Measurements from ENCODE around the gene PELI2. TPM values are rescaled to one million over a fixed set of nuclear protein-coding genes. Genes with fewer than 3 reads are reported as not detected.

PELI2 gene
- total RNA-seq, 1 experiment from 2014 or later = 0.19 TPM

- ChIA-PET CTCF (interaction anchor here (0.6 kb wide), 1 partner anchor 369 kb away, joined by 3 read pairs; no protein-coding TSS in a partner anchor), POLR2A (no interaction called here)
- no TSS peak for BruUV-seq (replicated peaks)
- Mint-ChIP-seq H3K9me3 (ENCODE audit: unreplicated experiment) (no peaks in the 10 kb centered on the region), H3K36me3 (ENCODE audit: insufficient read depth, unreplicated experiment) (no peaks in the 10 kb centered on the region), H3K27ac (ENCODE audit: low read depth, unreplicated experiment) (no peak overlapping the region), H3K4me3 (ENCODE audit: unreplicated experiment) (no peak overlapping the region), H3K27me3 (ENCODE audit: insufficient read depth, unreplicated experiment) (no peaks in the 10 kb centered on the region), H3K4me1 (ENCODE audit: insufficient read depth, unreplicated experiment) (no peaks in the 10 kb centered on the region)
- no peak for DNase-seq (ENCODE audit: unreplicated experiment)
- intact Hi-C loops (cut with micrococcal nuclease) = no loop called here
- TF ChIP-seq CTCF (IDR thresholded peaks at IDR 0.05; ENCODE audit: unreplicated experiment) = no peak
Measured at GRCh38 chr14:56180754-56181542, 62.7 kb downstream of the PELI2 start.

GRCh38 chr14:56181681-56182085 lies 63.5 kb downstream of the PELI2 start:
- Mint-ChIP-seq H3K27ac (ENCODE audit: low read depth, unreplicated experiment) (no peak overlapping the region), H3K36me3 (ENCODE audit: insufficient read depth, unreplicated experiment) (no peaks in the 10 kb centered on the region), H3K4me3 (ENCODE audit: unreplicated experiment) (no peak overlapping the region), H3K27me3 (ENCODE audit: insufficient read depth, unreplicated experiment) (no peaks in the 10 kb centered on the region), H3K4me1 (ENCODE audit: insufficient read depth, unreplicated experiment) (no peaks in the 10 kb centered on the region), H3K9me3 (ENCODE audit: unreplicated experiment) (no peaks in the 10 kb centered on the region)
- intact Hi-C loops (cut with micrococcal nuclease) = no loop called here
- ChIA-PET POLR2A (interaction anchor here (0.6 to 0.9 kb wide), 2 partner anchors 42 to 223 kb away, joined by 3 to 4 read pairs; no protein-coding TSS in a partner anchor), CTCF (interaction anchor here (0.7 kb wide), 1 partner anchor 253 kb away, joined by 3 read pairs; no protein-coding TSS in a partner anchor)
- no peak for TF ChIP-seq CTCF (IDR thresholded peaks at IDR 0.05; ENCODE audit: unreplicated experiment)
- no TSS peak for BruUV-seq (replicated peaks)
- DNase-seq (ENCODE audit: unreplicated experiment) = peak; percentile 51

GRCh38 chr14:56182410-56182809 lies 64.2 kb downstream of the PELI2 start:
- no peak overlapping the region for H3K4me3 Mint-ChIP-seq (ENCODE audit: unreplicated experiment)

More at GRCh38 chr14:56182410-56182809, 64.2 kb downstream of the PELI2 start:
- no TSS peak for BruUV-seq (replicated peaks)
- intact Hi-C loops (cut with micrococcal nuclease) = no loop called here
- Mint-ChIP-seq H3K36me3 (ENCODE audit: insufficient read depth, unreplicated experiment) (no peaks in the 10 kb centered on the region), H3K27ac (ENCODE audit: low read depth, unreplicated experiment) (no peak overlapping the region), H3K9me3 (ENCODE audit: unreplicated experiment) (no peaks in the 10 kb centered on the region), H3K4me1 (ENCODE audit: insufficient read depth, unreplicated experiment) (no peaks in the 10 kb centered on the region), H3K27me3 (ENCODE audit: insufficient read depth, unreplicated experiment) (no peaks in the 10 kb centered on the region)
- TF ChIP-seq CTCF (IDR thresholded peaks at IDR 0.05; ENCODE audit: unreplicated experiment) = no peak
- ChIA-PET POLR2A (interaction anchor here (0.9 kb wide), 1 partner anchor 42 kb away, joined by 4 read pairs; no protein-coding TSS in a partner anchor), CTCF (interaction anchor here (0.6 to 0.7 kb wide), 2 partner anchors 253 to 735 kb away, joined by 3 read pairs; no protein-coding TSS in a partner anchor)
- DNase-seq (ENCODE audit: unreplicated experiment) = no peak
